ENCODE data around the gene CCNE1. TPM values are rescaled to one million over a fixed set of nuclear protein-coding genes. Genes with fewer than 3 reads are reported as not detected.

The CCNE1 gene
- total RNA-seq, 1 experiment from 2014 or later: 3.0 TPM

DNA sequence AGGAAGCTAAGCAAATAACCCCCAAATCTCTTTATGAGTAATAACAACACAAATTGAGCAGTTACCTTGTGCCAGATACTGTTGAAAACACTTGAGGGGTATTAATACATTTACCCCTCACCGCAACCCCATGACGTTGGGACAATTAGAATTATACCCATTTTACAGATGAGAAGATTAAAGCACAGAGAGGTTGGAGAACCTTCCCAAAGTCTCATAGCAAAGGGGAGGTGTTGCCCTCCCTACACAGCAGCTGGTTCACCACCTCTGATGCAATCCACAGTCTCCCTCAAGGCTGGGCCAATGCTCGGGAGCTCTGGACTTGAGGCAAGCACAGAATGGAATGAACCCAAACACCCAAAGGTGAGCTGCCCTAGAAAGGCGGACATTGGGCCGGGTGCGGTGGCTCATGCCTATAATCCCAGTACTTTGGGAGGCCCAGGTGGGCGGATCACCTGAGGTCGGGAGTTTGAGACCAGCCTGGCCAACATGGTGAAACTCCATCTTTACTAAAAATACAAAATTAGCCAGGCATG lies 3.9 kb upstream of the CCNE1 start:
- no peaks in the 10 kb centered on the region for H3K9me3 Mint-ChIP-seq (ENCODE audit: unreplicated experiment)
- H3K27me3 Mint-ChIP-seq (ENCODE audit: insufficient read depth, unreplicated experiment): no peaks in the 10 kb centered on the region
- H3K27ac Mint-ChIP-seq (ENCODE audit: low read depth, unreplicated experiment): no peak overlapping the region
- ChIA-PET POLR2A (no interaction called here), CTCF (interaction anchor here (0.5 to 1.7 kb wide), 4 partner anchors 36 to 97 kb away, joined by 3 to 9 read pairs (median 3); no protein-coding TSS in a partner anchor)
- intact Hi-C loops (cut with micrococcal nuclease): no loop called here
- no peak for DNase-seq (ENCODE audit: unreplicated experiment)
- no peaks in the 10 kb centered on the region for H3K36me3 Mint-ChIP-seq (ENCODE audit: insufficient read depth, unreplicated experiment)
- peaks cover 11% of the 10 kb centered on the region for H3K4me1 Mint-ChIP-seq (ENCODE audit: insufficient read depth, unreplicated experiment)
- TF ChIP-seq, protein P1, sequence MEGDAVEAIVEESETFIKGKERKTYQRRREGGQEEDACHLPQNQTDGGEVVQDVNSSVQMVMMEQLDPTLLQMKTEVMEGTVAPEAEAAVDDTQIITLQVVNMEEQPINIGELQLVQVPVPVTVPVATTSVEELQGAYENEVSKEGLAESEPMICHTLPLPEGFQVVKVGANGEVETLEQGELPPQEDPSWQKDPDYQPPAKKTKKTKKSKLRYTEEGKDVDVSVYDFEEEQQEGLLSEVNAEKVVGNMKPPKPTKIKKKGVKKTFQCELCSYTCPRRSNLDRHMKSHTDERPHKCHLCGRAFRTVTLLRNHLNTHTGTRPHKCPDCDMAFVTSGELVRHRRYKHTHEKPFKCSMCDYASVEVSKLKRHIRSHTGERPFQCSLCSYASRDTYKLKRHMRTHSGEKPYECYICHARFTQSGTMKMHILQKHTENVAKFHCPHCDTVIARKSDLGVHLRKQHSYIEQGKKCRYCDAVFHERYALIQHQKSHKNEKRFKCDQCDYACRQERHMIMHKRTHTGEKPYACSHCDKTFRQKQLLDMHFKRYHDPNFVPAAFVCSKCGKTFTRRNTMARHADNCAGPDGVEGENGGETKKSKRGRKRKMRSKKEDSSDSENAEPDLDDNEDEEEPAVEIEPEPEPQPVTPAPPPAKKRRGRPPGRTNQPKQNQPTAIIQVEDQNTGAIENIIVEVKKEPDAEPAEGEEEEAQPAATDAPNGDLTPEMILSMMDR (IDR thresholded peaks at IDR 0.05; ENCODE audit: unreplicated experiment): no peak
- no TSS peak for BruUV-seq (replicated peaks)
- no peak overlapping the region for H3K4me3 Mint-ChIP-seq (ENCODE audit: unreplicated experiment)

DNA sequence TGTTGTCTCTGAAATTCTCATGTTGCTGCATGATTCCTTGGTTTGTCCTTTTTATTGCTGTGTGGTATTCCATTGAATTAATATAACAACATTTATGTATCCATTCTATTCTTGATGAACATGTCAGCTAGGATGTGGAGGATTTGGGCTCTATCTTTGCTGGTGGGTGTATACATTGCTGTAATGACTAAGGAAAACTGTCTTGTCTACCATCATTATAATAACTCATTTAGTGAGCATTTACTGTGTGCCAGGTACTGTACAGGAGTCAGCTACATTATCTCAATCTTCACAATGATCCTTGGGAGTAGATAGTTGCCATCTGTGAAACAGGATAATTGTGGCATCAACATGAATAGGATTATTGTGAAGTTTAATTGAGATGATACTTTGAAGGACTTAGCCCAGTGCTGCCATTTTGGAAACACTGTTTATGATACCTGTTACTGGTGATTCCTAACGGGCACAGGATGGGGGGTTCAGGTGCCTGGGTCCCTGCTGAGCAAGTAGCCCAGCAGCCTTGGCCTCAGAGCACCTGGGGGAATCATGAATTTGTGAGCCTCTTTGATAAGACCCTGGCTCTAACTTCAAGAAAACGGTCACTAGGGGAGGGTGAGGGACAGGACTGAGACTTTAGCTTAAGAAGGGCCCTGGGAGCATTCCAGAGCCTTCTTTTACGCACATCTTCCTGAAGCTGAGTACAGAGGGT lies 1.8 kb upstream of the CCNE1 start:
- no TSS peak for BruUV-seq (replicated peaks)
- peak overlapping the region; percentile 77 for H3K4me3 Mint-ChIP-seq (ENCODE audit: unreplicated experiment)
- peak overlapping the region; percentile 68 for H3K27ac Mint-ChIP-seq (ENCODE audit: low read depth, unreplicated experiment)
- DNase-seq (ENCODE audit: unreplicated experiment): no peak
- no peaks in the 10 kb centered on the region for H3K9me3 Mint-ChIP-seq (ENCODE audit: unreplicated experiment)
- H3K4me1 Mint-ChIP-seq (ENCODE audit: insufficient read depth, unreplicated experiment): peaks cover 11% of the 10 kb centered on the region
- no peaks in the 10 kb centered on the region for H3K27me3 Mint-ChIP-seq (ENCODE audit: insufficient read depth, unreplicated experiment)
- ChIA-PET POLR2A (interaction anchor here (1.5 to 1.9 kb wide), 2 partner anchors 35 to 132 kb away, joined by 9 to 12 read pairs; partner anchors contain the start of gene URI1), CTCF (interaction anchor here (0.6 to 1.0 kb wide), 2 partner anchors 50 to 58 kb away, joined by 3 to 4 read pairs; no protein-coding TSS in a partner anchor)
- TF ChIP-seq, protein P1 (IDR thresholded peaks at IDR 0.05; ENCODE audit: unreplicated experiment): no peak
- intact Hi-C loops (cut with micrococcal nuclease): no loop called here
- no peaks in the 10 kb centered on the region for H3K36me3 Mint-ChIP-seq (ENCODE audit: insufficient read depth, unreplicated experiment)

DNA sequence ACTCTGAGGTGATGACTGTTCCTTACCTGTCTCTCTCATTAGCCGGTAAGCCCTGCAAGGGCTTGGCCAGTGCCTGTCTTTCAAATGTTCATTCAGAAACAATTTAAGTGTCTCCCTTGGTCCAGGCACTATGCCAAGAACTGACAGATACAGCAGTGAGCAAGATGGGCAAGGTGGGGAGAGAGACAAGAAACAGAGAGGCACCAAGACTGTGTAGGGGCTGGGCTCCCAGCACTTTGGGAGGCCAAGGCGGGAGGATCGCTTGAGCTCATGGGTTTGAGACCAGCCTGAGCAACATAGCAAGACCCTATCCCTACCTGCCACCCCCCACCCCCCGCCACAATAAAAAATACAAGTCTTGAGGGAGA lies 1.3 kb upstream of the CCNE1 start:
- BruUV-seq (replicated peaks): no TSS peak
- no peaks in the 10 kb centered on the region for H3K9me3 Mint-ChIP-seq (ENCODE audit: unreplicated experiment)
- H3K27ac Mint-ChIP-seq (ENCODE audit: low read depth, unreplicated experiment): peak overlapping the region; percentile 68
- intact Hi-C loops (cut with micrococcal nuclease): no loop called here
- DNase-seq (ENCODE audit: unreplicated experiment): peak; percentile 68
- TF ChIP-seq, protein P1 (IDR thresholded peaks at IDR 0.05; ENCODE audit: unreplicated experiment): no peak
- H3K27me3 Mint-ChIP-seq (ENCODE audit: insufficient read depth, unreplicated experiment): no peaks in the 10 kb centered on the region
- CTCF ChIA-PET: no interaction called here
- peak overlapping the region; percentile 77 for H3K4me3 Mint-ChIP-seq (ENCODE audit: unreplicated experiment)
- POLR2A ChIA-PET: interaction anchor here (1.5 to 1.9 kb wide), 2 partner anchors 35 to 131 kb away, joined by 9 to 12 read pairs; partner anchors contain the start of gene URI1
- no peaks in the 10 kb centered on the region for H3K36me3 Mint-ChIP-seq (ENCODE audit: insufficient read depth, unreplicated experiment)
- peaks cover 11% of the 10 kb centered on the region for H3K4me1 Mint-ChIP-seq (ENCODE audit: insufficient read depth, unreplicated experiment)

DNA sequence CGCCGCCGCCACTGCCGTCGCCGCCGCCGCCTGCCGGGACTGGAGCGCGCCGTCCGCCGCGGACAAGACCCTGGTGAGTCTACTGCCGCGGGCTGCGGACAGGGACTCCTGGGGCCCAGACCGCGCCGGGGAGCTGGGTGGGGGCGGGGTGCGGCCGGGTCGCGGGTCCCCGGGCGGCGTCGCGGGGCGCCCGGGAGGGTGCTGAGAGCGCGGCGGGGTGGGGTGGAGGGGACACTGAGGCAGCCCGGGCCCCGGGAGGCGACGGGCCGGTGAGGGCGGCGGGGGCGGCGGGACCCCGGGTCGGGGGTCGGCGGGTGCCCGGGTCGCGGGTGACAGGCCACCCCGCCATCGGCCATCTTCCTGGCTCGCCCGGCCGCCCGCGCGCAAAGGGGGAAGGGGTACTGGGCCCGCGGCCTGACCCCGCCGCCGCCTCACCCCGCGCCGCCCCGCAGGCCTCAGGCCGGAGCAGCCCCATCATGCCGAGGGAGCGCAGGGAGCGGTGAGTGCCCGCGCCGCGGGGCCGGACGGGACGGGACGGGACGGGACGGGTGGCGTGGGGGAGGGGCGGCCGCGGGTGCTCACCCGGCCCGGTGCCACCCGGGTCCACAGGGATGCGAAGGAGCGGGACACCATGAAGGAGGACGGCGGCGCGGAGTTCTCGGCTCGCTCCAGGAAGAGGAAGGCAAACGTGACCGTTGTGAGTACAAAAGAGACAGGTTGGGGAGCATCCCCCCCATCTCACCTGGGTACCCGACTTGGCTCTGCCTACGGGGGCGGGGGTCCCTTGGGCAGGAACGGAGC lies 489 bp downstream of the CCNE1 start:
- Mint-ChIP-seq H3K27ac (ENCODE audit: low read depth, unreplicated experiment) (no peak overlapping the region), H3K4me3 (ENCODE audit: unreplicated experiment) (peak overlapping the region; percentile 77), H3K4me1 (ENCODE audit: insufficient read depth, unreplicated experiment) (peaks cover 11% of the 10 kb centered on the region), H3K36me3 (ENCODE audit: insufficient read depth, unreplicated experiment) (no peaks in the 10 kb centered on the region), H3K9me3 (ENCODE audit: unreplicated experiment) (no peaks in the 10 kb centered on the region), H3K27me3 (ENCODE audit: insufficient read depth, unreplicated experiment) (no peaks in the 10 kb centered on the region)
- ChIA-PET POLR2A (no interaction called here), CTCF (interaction anchor here (0.9 kb wide), 1 partner anchor 27 kb away, joined by 4 read pairs; no protein-coding TSS in a partner anchor)
- BruUV-seq (replicated peaks): no TSS peak
- TF ChIP-seq, protein P1 (IDR thresholded peaks at IDR 0.05; ENCODE audit: unreplicated experiment): no peak
- no peak for DNase-seq (ENCODE audit: unreplicated experiment)
- intact Hi-C loops (cut with micrococcal nuclease): no loop called here
